SK-N-SH (cell line): Measurements from ENCODE around the gene SCN8A. TPM values are rescaled to one million over a fixed set of nuclear protein-coding genes. Genes with fewer than 3 reads are reported as not detected.

Experiments
- CTCF ChIA-PET: fragments of 300-600, 350-600 bp; formaldehyde crosslinking; extraction: SDS; loops from one replicate; lab custom pipeline; 2021; lab: Yijun Ruan, JAX
- POLR2A ChIA-PET: fragments of 350-600 bp; sonication (Branson Sonifier 250); formaldehyde crosslinking; extraction: SDS; loops from one replicate; lab custom pipeline; 2020; ENCODE audit warnings: antibody characterized with exemption, inconsistent platforms; lab: Yijun Ruan, JAX
- DNase-seq: peaks from one replicate; pipeline ENCODE4 v3.0.0; 2012
- H2AFZ ChIP-seq: fragments of 200-600 bp; sonication (generic); 2 replicates; pipeline ENCODE4 v1.8.1; 2016; ENCODE audit warnings: antibody characterized with exemption, mild to moderate bottlenecking, low read depth
- H3F3A ChIP-seq: fragments of 200-600 bp; sonication (generic); replicated peaks from 2 replicates; pipeline ENCODE3; 2016; ENCODE audit warnings: antibody characterized with exemption, mild to moderate bottlenecking; ENCODE audit not compliant: insufficient read depth
- H3K27ac ChIP-seq, 2 experiments: fragments of 200-500 bp in 1 of 2; fragments of 200-600 bp in 1 of 2; sonication (Bioruptor generic) in 1 of 2; sonication (generic), shearing (Covaris generic) in 1 of 2; 2 replicates each; pipeline versions ENCODE4 v1.5.1 to v1.6.1; 2014 to 2016; ENCODE audit warnings: low read depth in 2 of 2, inconsistent platforms in 1 of 2, low read length in 1 of 2, mild to moderate bottlenecking in 1 of 2, mixed read lengths in 1 of 2
- H3K27me3 ChIP-seq: fragments of 200-600 bp; sonication (generic), shearing (Covaris generic); 2 replicates; pipeline ENCODE4 v1.6.1; 2016; ENCODE audit warnings: mixed run types; ENCODE audit not compliant: insufficient read depth
- H3K36me3 ChIP-seq, 2 experiments: fragments of 200-500 bp in 1 of 2; fragments of 200-600 bp in 1 of 2; sonication (Bioruptor generic) in 1 of 2; sonication (generic) in 1 of 2; replicated peaks in 1 of 2; 2 replicates each; pipeline versions ENCODE3 to v1.5.1; 2014 to 2016; ENCODE audit warnings: low read length in 1 of 2, mild to moderate bottlenecking in 1 of 2; ENCODE audit not compliant: insufficient read depth in 2 of 2, control insufficient read depth in 1 of 2
- H3K4me1 ChIP-seq, 2 experiments: fragments of 200-500 bp in 1 of 2; fragments of 200-600 bp in 1 of 2; sonication (Bioruptor generic) in 1 of 2; sonication (generic), shearing (Covaris generic) in 1 of 2; 2 replicates each; pipeline versions ENCODE4 v1.5.1 to v1.6.1; 2014 to 2016; ENCODE audit warnings: low read depth in 1 of 2, low read length in 1 of 2, mixed run types in 1 of 2; ENCODE audit not compliant: insufficient read depth in 2 of 2, control insufficient read depth in 1 of 2
- H3K4me2 ChIP-seq: fragments of 200-600 bp; sonication (generic), shearing (Covaris generic); 2 replicates; pipeline ENCODE4 v1.6.1; 2017; ENCODE audit warnings: mixed run types
- H3K4me3 ChIP-seq, 2 experiments: fragments of 200-500 bp in 1 of 2; fragments of 200-600 bp in 1 of 2; sonication (Bioruptor generic) in 1 of 2; sonication (generic), shearing (Covaris generic) in 1 of 2; 2 replicates each; pipeline versions ENCODE4 v1.5.1 to v1.8.1; 2014 to 2016; ENCODE audit warnings: low read depth in 2 of 2, inconsistent platforms in 1 of 2, low read length in 1 of 2, mild to moderate bottlenecking in 1 of 2, mixed read lengths in 1 of 2, moderate library complexity in 1 of 2
- H3K79me2 ChIP-seq: fragments of 200-600 bp; sonication (generic); 2 replicates; pipeline ENCODE4 v1.8.1; 2017; ENCODE audit warnings: mild to moderate bottlenecking; ENCODE audit not compliant: insufficient read depth
- H3K9ac ChIP-seq: fragments of 200-600 bp; sonication (generic); 2 replicates; pipeline ENCODE4 v1.6.1; 2017; ENCODE audit warnings: mixed run types
- H3K9me2 ChIP-seq: fragments of 200-600 bp; sonication (generic); 2 replicates; pipeline ENCODE4 v1.6.1; 2017; ENCODE audit warnings: mixed run types
- H3K9me3 ChIP-seq: fragments of 200-600 bp; sonication (generic); 2 replicates; pipeline ENCODE4 v1.6.1; 2017; ENCODE audit warnings: mixed run types, mild to moderate bottlenecking, moderate library complexity
- H4K20me1 ChIP-seq: fragments of 200-600 bp; sonication (generic); 2 replicates; pipeline ENCODE4 v1.6.1; 2017; ENCODE audit warnings: mild to moderate bottlenecking, mixed run types; ENCODE audit not compliant: insufficient read depth
- CHD2 ChIP-seq: fragments of 150-350 bp; IDR thresholded peaks from 2 replicates; pipeline ENCODE4 v1.6.1; 2018; ENCODE audit warnings: low read length; ENCODE audit not compliant: partially characterized antibody
- EP300 ChIP-seq, 2 experiments: IDR thresholded peaks; 2 replicates each; pipeline versions ENCODE4 v1.4.0 to v1.6.1; 2012; ENCODE audit warnings: borderline replicate concordance in 1 of 2, low read depth in 1 of 2, low read length in 1 of 2
- FOSL2 ChIP-seq: IDR thresholded peaks from 2 replicates; pipeline ENCODE4 v1.4.0; 2012; ENCODE audit warnings: low read depth, mild to moderate bottlenecking, moderate library complexity, borderline replicate concordance
- GABPA ChIP-seq: IDR thresholded peaks from 2 replicates; pipeline ENCODE4 v1.4.0; 2012; ENCODE audit warnings: low read depth, mild to moderate bottlenecking
- GATA2 ChIP-seq: sonication (generic); formaldehyde crosslinking; IDR thresholded peaks from 2 replicates; pipeline ENCODE4 v1.5.0; 2020; ENCODE audit warnings: mild to moderate bottlenecking, missing genetic modification reagents
- MEF2A ChIP-seq: IDR thresholded peaks from 2 replicates; pipeline ENCODE4 v1.4.0; 2012; ENCODE audit warnings: low read depth, borderline replicate concordance
- MXI1 ChIP-seq: IDR thresholded peaks from 2 replicates; pipeline ENCODE4 v1.6.1; 2012; ENCODE audit warnings: mild to moderate bottlenecking, low read depth, low read length, improper control_type of control experiment
- NFIC ChIP-seq: IDR thresholded peaks from 2 replicates; pipeline ENCODE4 v1.4.0; 2012; ENCODE audit warnings: borderline replicate concordance
- NRF1 ChIP-seq: IDR thresholded peaks from 2 replicates; pipeline ENCODE4 v1.6.1; 2012; ENCODE audit warnings: low read depth, mild to moderate bottlenecking, low read length
- RAD21 ChIP-seq: IDR thresholded peaks from 2 replicates; pipeline ENCODE4 v1.6.1; 2012; ENCODE audit warnings: mild to moderate bottlenecking, low read length
- RCOR1 ChIP-seq: fragments of 150-350 bp; IDR thresholded peaks from 2 replicates; pipeline ENCODE4 v1.6.1; 2017; ENCODE audit warnings: antibody characterized with exemption, low read length
- SMC3 ChIP-seq: IDR thresholded peaks from 2 replicates; pipeline ENCODE4 v1.6.1; 2012; ENCODE audit warnings: low read depth, low read length, improper control_type of control experiment
- TEAD4 ChIP-seq: IDR thresholded peaks from 2 replicates; pipeline ENCODE4 v1.4.0; 2012; ENCODE audit warnings: mild to moderate bottlenecking, borderline replicate concordance; ENCODE audit not compliant: insufficient read depth
- WGBS: methylation state at CpG from one replicate; pipeline ENCODE4 v1.1.6; 2017; ENCODE audit warnings: low lambda C conversion rate; 5-methylcytosine and 5-hydroxymethylcytosine counted together
- polyA plus RNA-seq, 3 experiments: library from polyadenylated mRNA; depleted of rRNA; stranded (reverse); fragments of >200 nt; gene quantifications; 2 replicates each; pipeline ENCODE4 v1.2.3, GENCODE V29; 2012
- TF ChIP-seq, protein P1 (sequence below): IDR thresholded peaks from 2 replicates; pipeline ENCODE4; 2012
- TF ChIP-seq, protein P2 (sequence below): fragments of 150-350 bp; IDR thresholded peaks from 2 replicates; pipeline ENCODE4 v1.6.1; 2016; ENCODE audit warnings: mild to moderate bottlenecking, low read depth, low read length
- TF ChIP-seq, protein P3 (sequence below): IDR thresholded peaks from 2 replicates; pipeline ENCODE4 v1.6.1; 2012; ENCODE audit warnings: mild to moderate bottlenecking, low read depth, low read length, moderate library complexity
- TF ChIP-seq, protein P4 (sequence below): fragments of 200-600 bp; sonication (generic); IDR thresholded peaks from 2 replicates; pipeline ENCODE4 v1.6.1; 2017; ENCODE audit warnings: antibody characterized with exemption, mild to moderate bottlenecking, moderate library complexity
- TF ChIP-seq, protein P5 (sequence below): IDR thresholded peaks from 2 replicates; pipeline ENCODE4 v1.4.0; 2012; ENCODE audit warnings: low read depth
- TF ChIP-seq, protein P6 (sequence below): IDR thresholded peaks from 2 replicates; pipeline ENCODE4 v1.4.0; 2012; ENCODE audit warnings: low read depth, borderline replicate concordance

SCN8A gene
- polyA plus RNA-seq, 1 of the 3 experiments (the other 2 are of a cell fraction): 7.1 TPM

- DNase-seq: peak; percentile 97
- POLR2A ChIA-PET: interaction anchor here (0.8 to 1.4 kb wide), 3 partner anchors 16 to 229 kb away, joined by 3 to 5 read pairs (median 3); partner anchors contain the start of gene SCN8A
- peak overlapping the region; percentile 39 to 43; a peak in 2 of 4 replicates for H3K27ac ChIP-seq
- H3K79me2 ChIP-seq: no peaks in the 10 kb centered on the region
- H3K27me3 ChIP-seq: no peaks in the 10 kb centered on the region
- no peaks in the 10 kb centered on the region for H4K20me1 ChIP-seq
- peak overlapping the region; percentile 50 to 60; a peak in 3 of 4 replicates for H3K4me3 ChIP-seq
- 22% methylated on average over 19 of the region's 113 CpGs for WGBS
- H3K36me3 ChIP-seq: no peaks in the 10 kb centered on the region
- H3F3A ChIP-seq: peaks cover 23% of the 10 kb centered on the region
- H3K4me2 ChIP-seq: peak overlapping the region; percentile 77
- no peaks in the 10 kb centered on the region for H3K9me3 ChIP-seq
- H2AFZ ChIP-seq: peak overlapping the region; percentile 81; the same call in 1 of the 2 replicates
- no peaks in the 10 kb centered on the region for H3K9me2 ChIP-seq
- peak overlapping the region; percentile 41; the same call in 1 of the 2 replicates for H3K9ac ChIP-seq
- no peak for TF ChIP-seq GABPA
- TF ChIP-seq, protein P1, sequence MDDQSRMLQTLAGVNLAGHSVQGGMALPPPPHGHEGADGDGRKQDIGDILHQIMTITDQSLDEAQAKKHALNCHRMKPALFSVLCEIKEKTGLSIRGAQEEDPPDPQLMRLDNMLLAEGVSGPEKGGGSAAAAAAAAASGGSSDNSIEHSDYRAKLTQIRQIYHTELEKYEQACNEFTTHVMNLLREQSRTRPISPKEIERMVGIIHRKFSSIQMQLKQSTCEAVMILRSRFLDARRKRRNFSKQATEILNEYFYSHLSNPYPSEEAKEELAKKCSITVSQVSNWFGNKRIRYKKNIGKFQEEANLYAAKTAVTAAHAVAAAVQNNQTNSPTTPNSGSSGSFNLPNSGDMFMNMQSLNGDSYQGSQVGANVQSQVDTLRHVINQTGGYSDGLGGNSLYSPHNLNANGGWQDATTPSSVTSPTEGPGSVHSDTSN: no peak
- no peak for TF ChIP-seq CHD2
- TF ChIP-seq NRF1: peak; percentile 79
- TF ChIP-seq EP300 (IDR thresholded peaks at IDR 0.05; ENCODE audit: borderline replicate concordance in 1 of 2, low read depth in 1 of 2, low read length in 1 of 2): no peak
- TF ChIP-seq NFIC: no peak
- no peak for TF ChIP-seq RCOR1
- TF ChIP-seq, protein P2, sequence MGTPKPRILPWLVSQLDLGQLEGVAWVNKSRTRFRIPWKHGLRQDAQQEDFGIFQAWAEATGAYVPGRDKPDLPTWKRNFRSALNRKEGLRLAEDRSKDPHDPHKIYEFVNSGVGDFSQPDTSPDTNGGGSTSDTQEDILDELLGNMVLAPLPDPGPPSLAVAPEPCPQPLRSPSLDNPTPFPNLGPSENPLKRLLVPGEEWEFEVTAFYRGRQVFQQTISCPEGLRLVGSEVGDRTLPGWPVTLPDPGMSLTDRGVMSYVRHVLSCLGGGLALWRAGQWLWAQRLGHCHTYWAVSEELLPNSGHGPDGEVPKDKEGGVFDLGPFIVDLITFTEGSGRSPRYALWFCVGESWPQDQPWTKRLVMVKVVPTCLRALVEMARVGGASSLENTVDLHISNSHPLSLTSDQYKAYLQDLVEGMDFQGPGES: no peak
- TF ChIP-seq, protein P3, sequence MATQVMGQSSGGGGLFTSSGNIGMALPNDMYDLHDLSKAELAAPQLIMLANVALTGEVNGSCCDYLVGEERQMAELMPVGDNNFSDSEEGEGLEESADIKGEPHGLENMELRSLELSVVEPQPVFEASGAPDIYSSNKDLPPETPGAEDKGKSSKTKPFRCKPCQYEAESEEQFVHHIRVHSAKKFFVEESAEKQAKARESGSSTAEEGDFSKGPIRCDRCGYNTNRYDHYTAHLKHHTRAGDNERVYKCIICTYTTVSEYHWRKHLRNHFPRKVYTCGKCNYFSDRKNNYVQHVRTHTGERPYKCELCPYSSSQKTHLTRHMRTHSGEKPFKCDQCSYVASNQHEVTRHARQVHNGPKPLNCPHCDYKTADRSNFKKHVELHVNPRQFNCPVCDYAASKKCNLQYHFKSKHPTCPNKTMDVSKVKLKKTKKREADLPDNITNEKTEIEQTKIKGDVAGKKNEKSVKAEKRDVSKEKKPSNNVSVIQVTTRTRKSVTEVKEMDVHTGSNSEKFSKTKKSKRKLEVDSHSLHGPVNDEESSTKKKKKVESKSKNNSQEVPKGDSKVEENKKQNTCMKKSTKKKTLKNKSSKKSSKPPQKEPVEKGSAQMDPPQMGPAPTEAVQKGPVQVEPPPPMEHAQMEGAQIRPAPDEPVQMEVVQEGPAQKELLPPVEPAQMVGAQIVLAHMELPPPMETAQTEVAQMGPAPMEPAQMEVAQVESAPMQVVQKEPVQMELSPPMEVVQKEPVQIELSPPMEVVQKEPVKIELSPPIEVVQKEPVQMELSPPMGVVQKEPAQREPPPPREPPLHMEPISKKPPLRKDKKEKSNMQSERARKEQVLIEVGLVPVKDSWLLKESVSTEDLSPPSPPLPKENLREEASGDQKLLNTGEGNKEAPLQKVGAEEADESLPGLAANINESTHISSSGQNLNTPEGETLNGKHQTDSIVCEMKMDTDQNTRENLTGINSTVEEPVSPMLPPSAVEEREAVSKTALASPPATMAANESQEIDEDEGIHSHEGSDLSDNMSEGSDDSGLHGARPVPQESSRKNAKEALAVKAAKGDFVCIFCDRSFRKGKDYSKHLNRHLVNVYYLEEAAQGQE: no peak
- TF ChIP-seq SMC3: peak; percentile 22; the same call in 1 of the 2 replicates
- TF ChIP-seq, protein P4, sequence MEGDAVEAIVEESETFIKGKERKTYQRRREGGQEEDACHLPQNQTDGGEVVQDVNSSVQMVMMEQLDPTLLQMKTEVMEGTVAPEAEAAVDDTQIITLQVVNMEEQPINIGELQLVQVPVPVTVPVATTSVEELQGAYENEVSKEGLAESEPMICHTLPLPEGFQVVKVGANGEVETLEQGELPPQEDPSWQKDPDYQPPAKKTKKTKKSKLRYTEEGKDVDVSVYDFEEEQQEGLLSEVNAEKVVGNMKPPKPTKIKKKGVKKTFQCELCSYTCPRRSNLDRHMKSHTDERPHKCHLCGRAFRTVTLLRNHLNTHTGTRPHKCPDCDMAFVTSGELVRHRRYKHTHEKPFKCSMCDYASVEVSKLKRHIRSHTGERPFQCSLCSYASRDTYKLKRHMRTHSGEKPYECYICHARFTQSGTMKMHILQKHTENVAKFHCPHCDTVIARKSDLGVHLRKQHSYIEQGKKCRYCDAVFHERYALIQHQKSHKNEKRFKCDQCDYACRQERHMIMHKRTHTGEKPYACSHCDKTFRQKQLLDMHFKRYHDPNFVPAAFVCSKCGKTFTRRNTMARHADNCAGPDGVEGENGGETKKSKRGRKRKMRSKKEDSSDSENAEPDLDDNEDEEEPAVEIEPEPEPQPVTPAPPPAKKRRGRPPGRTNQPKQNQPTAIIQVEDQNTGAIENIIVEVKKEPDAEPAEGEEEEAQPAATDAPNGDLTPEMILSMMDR: peak; percentile 46
- TF ChIP-seq FOSL2: no peak
- TF ChIP-seq, protein P5, sequence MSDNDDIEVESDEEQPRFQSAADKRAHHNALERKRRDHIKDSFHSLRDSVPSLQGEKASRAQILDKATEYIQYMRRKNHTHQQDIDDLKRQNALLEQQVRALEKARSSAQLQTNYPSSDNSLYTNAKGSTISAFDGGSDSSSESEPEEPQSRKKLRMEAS: peak; percentile 35; the same call in 1 of the 2 replicates
- no peak for TF ChIP-seq GATA2 (CRISPR knock-in tag)
- TF ChIP-seq TEAD4: no peak
- TF ChIP-seq RAD21: peak; percentile 33
- no peak for TF ChIP-seq MEF2A
- TF ChIP-seq MXI1: no peak
- TF ChIP-seq, protein P6, sequence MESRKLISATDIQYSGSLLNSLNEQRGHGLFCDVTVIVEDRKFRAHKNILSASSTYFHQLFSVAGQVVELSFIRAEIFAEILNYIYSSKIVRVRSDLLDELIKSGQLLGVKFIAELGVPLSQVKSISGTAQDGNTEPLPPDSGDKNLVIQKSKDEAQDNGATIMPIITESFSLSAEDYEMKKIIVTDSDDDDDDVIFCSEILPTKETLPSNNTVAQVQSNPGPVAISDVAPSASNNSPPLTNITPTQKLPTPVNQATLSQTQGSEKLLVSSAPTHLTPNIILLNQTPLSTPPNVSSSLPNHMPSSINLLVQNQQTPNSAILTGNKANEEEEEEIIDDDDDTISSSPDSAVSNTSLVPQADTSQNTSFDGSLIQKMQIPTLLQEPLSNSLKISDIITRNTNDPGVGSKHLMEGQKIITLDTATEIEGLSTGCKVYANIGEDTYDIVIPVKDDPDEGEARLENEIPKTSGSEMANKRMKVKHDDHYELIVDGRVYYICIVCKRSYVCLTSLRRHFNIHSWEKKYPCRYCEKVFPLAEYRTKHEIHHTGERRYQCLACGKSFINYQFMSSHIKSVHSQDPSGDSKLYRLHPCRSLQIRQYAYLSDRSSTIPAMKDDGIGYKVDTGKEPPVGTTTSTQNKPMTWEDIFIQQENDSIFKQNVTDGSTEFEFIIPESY: no peak
- H3K4me1 ChIP-seq: peaks cover 12 to 23% of the 10 kb centered on the region in 2 experiments; a peak in 3 of 4 replicates
- CTCF ChIA-PET: interaction anchor here (0.6 to 11.3 kb wide), 37 partner anchors 9 to 538 kb away, joined by 3 to 194 read pairs (median 4); partner anchors contain the start of genes ANKRD33 and SCN8A
Observed at GRCh38 chr12:51820526-51821439, 229.8 kb downstream of the SCN8A start.
